ENCODE results near the gene FIG4. TPM values are rescaled to one million over a fixed set of nuclear protein-coding genes. Genes with fewer than 3 reads are reported as not detected.

FIG4 gene
- polyA plus RNA-seq, 1 donor (not counting 4 experiments of a cell fraction or from before 2014, with no cell fraction given), result 12.8 TPM

GRCh38 chr6:109686566-109687265 is 4.4 kb upstream of the FIG4 start:
- Histone ChIP-seq H3K79me2 (ENCODE audit: control insufficient read depth, insufficient read depth, low read length) (no peaks in the 10 kb centered on the region), H3K4me2 (ENCODE audit: control insufficient read depth, extremely low read depth, insufficient read depth, low read depth, low read length) (peak overlapping the region; percentile 49), H3K9me1 (ENCODE audit: control insufficient read depth, extremely low read depth, insufficient read depth, low read length) (no peaks in the 10 kb centered on the region), H3K4me1 (ENCODE audit: control insufficient read depth, extremely low read depth, insufficient read depth, low read length) (peaks cover 21% of the 10 kb centered on the region), H3K9me3 (ENCODE audit: control insufficient read depth, low read depth, low read length) (no peaks in the 10 kb centered on the region), H4K20me1 (ENCODE audit: control insufficient read depth, extremely low read depth, insufficient read depth, low read length) (no peaks in the 10 kb centered on the region), H3K4me3 (ENCODE audit: control insufficient read depth in 2 of 3, extremely low read depth in 1 of 3, insufficient read depth in 2 of 3, low read depth in 1 of 3, low read length in 3 of 3) (no peak overlapping the region), H3K36me3 (ENCODE audit: control insufficient read depth in 2 of 2, extremely low read depth in 1 of 2, insufficient read depth in 2 of 2, low read length in 2 of 2) (no peaks in the 10 kb centered on the region), H2AFZ (ENCODE audit: control insufficient read depth, low read length) (peak overlapping the region; percentile 91), H3K9ac (ENCODE audit: control insufficient read depth, extremely low read depth, insufficient read depth, low read length) (peak overlapping the region; percentile 10), H3K27ac (ENCODE audit: control insufficient read depth, insufficient read depth, low read length) (peak overlapping the region; percentile 70), H3K27me3 (ENCODE audit: control insufficient read depth, extremely low read depth, insufficient read depth, low read length) (no peaks in the 10 kb centered on the region)
- no peak for FAIRE-seq
- DNase-seq (ENCODE audit: low read depth, low spot score), result no peak
- TF ChIP-seq EZH2 (IDR thresholded peaks at IDR 0.05; ENCODE audit: low read length), result no peak
- TF ChIP-seq CTCF (optimal IDR thresholded peaks at IDR 0.05 in 1 of 3, IDR thresholded peaks at IDR 0.05 in 1 of 3, conservative IDR thresholded peaks at IDR 0.05 in 1 of 3; ENCODE audit: extremely low read depth in 1 of 3, insufficient read depth in 2 of 3, low read length in 3 of 3), result no peak
- dilution Hi-C loops (cut with MboI; ENCODE audit: extremely low pct_ligation_motif_present, low sequenced_read_pairs), result no loop called here

GRCh38 chr6:109687271-109687761 is 3.8 kb upstream of the FIG4 start:
- Histone ChIP-seq H3K9me1 (ENCODE audit: control insufficient read depth, extremely low read depth, insufficient read depth, low read length) (no peaks in the 10 kb centered on the region), H3K9ac (ENCODE audit: control insufficient read depth, extremely low read depth, insufficient read depth, low read length) (peak overlapping the region; percentile 10), H3K4me3 (ENCODE audit: control insufficient read depth in 2 of 3, extremely low read depth in 1 of 3, insufficient read depth in 2 of 3, low read depth in 1 of 3, low read length in 3 of 3) (no peak overlapping the region), H3K9me3 (ENCODE audit: control insufficient read depth, low read depth, low read length) (no peaks in the 10 kb centered on the region), H3K4me1 (ENCODE audit: control insufficient read depth, extremely low read depth, insufficient read depth, low read length) (peaks cover 21% of the 10 kb centered on the region), H3K27ac (ENCODE audit: control insufficient read depth, insufficient read depth, low read length) (peak overlapping the region; percentile 70), H3K79me2 (ENCODE audit: control insufficient read depth, insufficient read depth, low read length) (no peaks in the 10 kb centered on the region), H3K27me3 (ENCODE audit: control insufficient read depth, extremely low read depth, insufficient read depth, low read length) (no peaks in the 10 kb centered on the region), H3K36me3 (ENCODE audit: control insufficient read depth in 2 of 2, extremely low read depth in 1 of 2, insufficient read depth in 2 of 2, low read length in 2 of 2) (no peaks in the 10 kb centered on the region), H3K4me2 (ENCODE audit: control insufficient read depth, extremely low read depth, insufficient read depth, low read depth, low read length) (peak overlapping the region; percentile 49), H2AFZ (ENCODE audit: control insufficient read depth, low read length) (peak overlapping the region; percentile 91), H4K20me1 (ENCODE audit: control insufficient read depth, extremely low read depth, insufficient read depth, low read length) (no peaks in the 10 kb centered on the region)
- DNase-seq (ENCODE audit: low read depth, low spot score), result peak; percentile 66
- dilution Hi-C loops (cut with MboI; ENCODE audit: extremely low pct_ligation_motif_present, low sequenced_read_pairs), result no loop called here
- FAIRE-seq, result peak; percentile 95
- TF ChIP-seq EZH2 (IDR thresholded peaks at IDR 0.05; ENCODE audit: low read length), result no peak
- TF ChIP-seq CTCF (optimal IDR thresholded peaks at IDR 0.05 in 1 of 3, IDR thresholded peaks at IDR 0.05 in 1 of 3, conservative IDR thresholded peaks at IDR 0.05 in 1 of 3; ENCODE audit: extremely low read depth in 1 of 3, insufficient read depth in 2 of 3, low read length in 3 of 3), result no peak
